ENCODE measurements around the gene KPNA1.

- TF ChIP-seq CTCF (IDR thresholded peaks at IDR 0.05): no peak
- TF ChIP-seq EP300 (IDR thresholded peaks at IDR 0.05): no peak
Observed at GRCh38 chr3:122564155-122564912, 49.6 kb upstream of the KPNA1 start, which contains the start of the genes DTX3L and PARP9.
